LoVo (cell line): Measurements from ENCODE around the gene OTOGL.
"Not testable (repeated sequence)": the region's sequence is repeated elsewhere in the genome, so short reads cannot be mapped to it uniquely, and the experiment has no call there.

Experiments
- DNase-seq: peaks from one replicate; pipeline ENCODE4 v3.0.0-alpha.2; 2016; ENCODE audit warnings: low spot score

The OTOGL gene

DNA sequence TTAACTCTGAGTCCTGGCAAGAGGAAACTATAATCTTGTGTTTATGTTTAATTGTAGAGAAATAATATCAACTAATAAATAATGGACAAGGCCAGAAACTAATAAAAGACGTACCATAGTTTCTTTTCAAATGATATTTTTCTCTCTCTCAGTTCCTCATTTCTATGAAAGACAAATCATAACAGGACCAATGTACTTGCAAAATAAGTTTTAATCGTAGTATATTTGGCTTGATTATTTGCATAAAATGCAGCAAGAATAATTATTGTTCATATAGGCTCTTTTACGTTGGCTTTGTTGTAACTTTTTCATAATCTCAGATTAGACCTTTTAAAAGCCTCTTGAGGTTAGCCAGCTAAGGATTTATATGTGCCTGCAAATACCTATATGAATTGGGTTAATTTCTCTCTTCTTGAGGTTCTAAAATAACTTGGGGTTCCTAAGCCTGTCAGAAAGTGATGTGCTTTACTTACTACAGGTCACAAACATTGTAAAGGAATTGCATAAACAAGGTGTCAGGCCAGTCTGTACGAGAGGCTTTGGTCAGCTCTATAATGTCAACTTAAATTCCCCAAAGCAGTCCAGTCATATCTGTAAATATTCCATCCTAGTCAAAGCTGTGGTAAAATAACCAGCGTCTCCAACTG is 191.9 kb downstream of the OTOGL start:
- no peak for DNase-seq

DNA sequence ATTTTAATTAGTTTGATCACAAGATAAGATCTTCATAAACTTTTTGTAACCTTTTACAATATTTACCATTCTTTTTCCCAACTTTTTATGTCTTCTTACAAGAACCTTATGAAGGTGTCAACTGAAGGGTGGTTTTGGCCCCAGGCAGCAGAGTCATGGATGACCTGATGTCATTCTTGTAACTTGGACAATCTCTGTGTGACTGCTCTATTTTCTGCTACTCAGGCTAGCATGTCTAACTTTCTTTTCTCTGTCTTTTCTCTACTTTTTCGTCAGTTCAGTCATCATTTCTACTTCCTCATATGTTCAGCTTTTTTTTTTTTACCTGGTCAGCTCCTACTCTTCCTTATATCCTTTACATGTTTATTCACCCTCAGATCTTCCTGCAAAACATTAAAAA is 194.0 kb downstream of the OTOGL start:
- DNase-seq = no peak

DNA sequence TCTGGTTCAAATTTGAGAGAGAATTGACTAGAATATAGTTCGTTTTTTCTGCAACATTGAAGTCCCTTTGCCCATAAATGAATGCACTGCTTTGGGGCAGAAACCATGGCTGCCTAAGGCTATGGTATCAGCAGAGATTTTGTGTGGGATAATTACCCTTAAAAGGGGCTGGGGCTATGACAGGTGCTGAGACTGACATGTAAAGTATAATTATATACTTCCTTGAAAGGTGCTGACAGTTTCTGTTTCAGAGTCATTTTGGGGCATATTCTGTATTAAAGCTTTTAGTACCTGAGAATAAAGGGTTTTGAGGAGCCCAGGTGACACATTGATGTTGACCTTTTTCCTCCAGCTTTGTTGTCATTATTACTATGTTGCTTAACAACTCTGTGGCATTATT is 194.4 kb downstream of the OTOGL start:
- no peak for DNase-seq

DNA sequence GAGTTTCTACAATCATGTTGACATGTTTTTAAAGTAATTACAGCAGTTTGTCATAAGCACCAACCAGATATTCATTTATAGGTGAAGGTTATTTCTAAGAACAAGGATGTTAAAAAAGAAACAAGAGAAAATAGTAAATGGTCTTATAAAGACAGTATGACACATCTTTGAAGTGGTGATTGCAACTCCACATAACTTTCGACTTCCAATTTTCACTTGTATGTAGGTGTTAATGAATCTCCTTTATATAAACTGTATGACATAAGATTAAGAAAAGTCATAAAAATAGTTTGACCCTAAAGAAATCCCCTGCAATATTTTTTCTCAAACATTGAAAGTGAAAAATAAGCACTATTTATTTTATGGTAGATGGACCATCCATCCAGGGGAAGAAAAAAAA is 199.9 kb downstream of the OTOGL start:
- DNase-seq = no peak

DNA sequence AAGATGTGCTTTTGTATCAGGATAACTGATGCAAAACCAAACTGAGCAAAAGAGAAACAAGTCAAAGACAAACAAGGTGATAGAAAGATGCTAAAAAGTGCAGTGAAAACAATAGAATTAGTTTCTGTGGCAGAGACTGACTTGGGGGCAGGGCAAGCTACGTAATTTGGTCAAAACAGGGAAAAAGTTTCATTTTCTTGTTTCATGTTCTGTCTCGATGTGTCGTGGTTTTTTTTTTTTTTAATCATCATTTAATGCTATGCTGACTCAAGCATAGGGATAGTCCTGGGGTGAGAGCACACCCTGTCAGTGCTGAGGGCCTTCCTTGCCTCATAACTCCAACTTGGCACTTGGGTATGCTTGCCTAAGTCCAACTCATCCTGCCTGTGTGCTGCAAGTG is 200.6 kb downstream of the OTOGL start:
- no peak for DNase-seq

DNA sequence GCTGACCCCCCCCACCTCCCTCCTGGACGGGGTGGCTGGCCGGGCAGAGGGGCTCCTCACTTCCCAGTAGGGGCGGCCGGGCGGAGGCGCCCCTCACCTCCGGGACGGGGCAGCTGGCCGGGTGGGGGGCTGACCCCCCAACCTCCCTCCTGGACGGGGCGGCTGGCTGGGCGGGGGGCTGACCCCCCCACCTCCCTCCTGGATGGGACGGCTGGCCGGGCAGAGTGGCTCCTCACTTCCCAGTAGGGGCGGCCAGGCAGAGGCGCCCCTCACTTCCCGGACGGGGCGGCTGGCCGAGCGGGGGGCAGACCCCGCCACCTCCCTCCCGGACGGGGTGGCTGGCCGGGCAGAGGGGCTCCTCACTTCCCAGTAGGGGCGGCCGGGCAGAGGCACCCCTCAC is 208.1 kb downstream of the OTOGL start:
- DNase-seq = not testable (repeated sequence)

DNA sequence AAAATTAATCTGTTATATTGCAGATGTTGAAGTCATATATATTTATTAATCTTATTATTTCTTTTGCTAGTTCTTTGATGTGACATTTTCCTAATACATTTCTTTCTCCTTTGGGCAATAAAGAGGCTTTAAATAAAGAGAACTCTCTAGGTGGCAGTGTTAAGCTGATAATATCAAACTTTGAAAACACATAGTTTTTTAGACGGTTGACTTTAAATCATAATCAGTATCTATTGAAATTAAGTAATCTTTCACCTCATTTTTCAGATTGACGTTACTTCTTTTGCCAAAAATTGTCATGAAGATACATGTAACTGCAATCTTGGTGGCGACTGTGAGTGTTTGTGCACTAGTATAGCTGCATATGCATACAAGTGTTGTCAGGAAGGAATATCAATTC is 213.9 kb downstream of the OTOGL start:
- DNase-seq = no peak

DNA sequence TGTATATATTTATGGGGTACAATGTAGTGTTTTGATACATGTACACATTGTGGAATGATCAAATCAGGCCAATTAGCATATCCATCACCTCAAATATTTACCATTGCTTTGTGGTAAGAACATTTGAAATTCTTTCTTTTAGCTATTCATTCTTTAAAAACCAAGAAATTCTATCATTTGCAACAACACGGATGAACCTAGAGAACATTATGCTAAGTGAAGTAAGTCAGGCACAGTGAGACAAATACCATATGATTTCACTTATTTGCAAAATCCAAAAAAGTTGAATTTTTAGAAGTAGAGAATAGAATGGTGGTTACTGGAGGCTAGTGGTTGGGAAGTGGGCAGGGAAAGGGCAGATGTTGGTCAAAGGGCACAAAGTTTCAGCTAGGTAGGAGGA is 215.4 kb downstream of the OTOGL start:
- no peak for DNase-seq

DNA sequence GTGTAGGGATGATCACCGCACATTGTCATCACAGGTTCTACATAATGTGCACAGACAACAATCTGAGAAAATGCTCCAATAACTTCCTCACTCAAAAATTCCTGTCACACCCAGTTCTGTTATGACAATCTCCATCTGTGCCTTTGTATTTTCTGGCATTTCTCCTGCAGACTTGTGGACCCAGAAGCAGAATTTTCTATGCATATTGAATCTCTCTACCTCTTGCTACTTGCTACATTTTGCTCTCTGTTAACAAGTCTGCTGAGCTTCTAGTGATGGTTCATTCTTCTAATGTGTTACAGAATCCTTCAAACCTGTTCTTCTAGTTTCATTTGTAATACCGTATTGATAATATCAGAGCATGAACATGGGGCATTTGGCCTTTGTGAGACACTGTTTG is 216.9 kb downstream of the OTOGL start:
- DNase-seq = no peak

DNA sequence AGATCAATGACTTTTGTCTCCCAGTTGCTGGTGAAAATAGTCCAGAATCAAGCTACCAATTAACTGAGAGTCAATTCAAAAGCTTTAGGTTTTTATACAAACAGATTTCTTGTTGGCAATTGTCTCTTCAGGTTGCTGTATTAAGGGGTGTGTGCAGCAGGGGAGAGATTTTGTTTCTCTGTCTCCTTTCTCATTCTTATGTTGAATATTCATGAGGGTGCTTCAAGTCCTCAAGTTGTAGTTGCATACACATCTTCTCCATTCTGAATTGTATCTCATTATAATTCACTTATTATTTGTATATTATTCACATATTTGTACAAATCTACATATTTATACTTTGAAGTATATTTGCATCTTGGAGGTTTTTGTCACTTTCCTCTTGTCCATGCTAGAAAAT is 218.0 kb downstream of the OTOGL start:
- no peak for DNase-seq

DNA sequence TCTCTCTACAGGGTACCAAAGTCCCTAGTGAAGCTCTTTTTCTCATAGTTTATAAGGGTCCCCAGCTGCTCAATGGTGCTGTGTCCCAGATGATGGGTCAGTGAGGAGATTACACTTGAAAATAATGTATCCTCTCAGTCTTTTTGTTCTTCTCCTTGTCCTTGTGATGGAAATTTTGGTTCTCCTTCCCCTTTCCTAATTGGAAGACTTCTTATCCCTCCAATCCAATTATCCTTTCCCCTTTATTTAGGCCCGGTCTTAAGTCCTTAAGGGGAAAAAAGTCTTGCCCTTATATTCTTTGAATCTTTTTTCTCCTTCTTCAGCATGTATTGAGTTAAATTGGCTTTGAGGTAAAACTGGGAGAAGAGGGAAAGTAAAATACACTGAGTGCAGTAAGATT is 218.6 kb downstream of the OTOGL start:
- DNase-seq = no peak

DNA sequence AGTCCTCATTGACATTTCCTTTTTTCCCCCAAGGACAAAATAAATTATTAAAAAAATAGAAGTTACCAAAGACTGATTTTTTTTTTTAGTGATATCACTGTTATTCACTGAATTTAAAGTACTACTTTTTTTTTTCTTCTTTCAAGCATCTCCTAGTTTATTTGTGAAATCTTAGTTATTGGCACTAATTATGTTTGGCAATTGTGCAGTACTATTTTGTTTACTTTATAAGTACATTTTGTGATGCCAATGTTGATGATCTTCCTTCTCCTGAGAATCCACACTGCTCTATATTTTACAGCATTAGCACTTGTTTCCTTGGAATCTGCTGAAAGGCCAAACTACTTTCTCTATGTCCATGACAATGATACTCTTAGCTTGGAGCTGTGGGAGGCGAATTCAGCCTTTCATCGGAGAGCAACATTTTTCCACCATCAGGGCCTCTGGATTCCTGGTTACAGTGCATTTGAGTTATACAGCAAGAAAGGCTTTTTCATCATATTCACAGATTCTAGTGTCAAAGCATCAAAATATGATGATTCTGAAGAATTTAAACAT is 220.9 kb downstream of the OTOGL start:
- no peak for DNase-seq

DNA sequence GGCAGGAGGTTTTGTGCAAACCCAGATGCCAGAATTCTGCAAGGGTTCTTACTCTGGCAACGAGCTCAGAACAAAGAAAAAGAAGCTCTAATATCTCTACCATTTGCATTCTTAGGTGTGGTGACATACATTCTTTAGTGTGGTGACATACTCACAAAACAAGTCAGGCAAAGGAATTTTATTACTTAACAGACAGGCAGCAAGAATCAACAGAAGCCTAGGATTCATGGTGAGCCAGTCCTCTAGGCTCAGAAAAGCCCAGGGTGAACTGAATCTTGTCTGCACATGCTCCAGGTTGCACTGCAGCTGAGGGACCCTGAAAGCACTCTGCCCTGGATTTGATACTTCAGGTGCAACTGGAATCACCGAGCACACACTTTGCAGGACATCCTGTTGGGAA is 222.3 kb downstream of the OTOGL start:
- peak; percentile 10 for DNase-seq

DNA sequence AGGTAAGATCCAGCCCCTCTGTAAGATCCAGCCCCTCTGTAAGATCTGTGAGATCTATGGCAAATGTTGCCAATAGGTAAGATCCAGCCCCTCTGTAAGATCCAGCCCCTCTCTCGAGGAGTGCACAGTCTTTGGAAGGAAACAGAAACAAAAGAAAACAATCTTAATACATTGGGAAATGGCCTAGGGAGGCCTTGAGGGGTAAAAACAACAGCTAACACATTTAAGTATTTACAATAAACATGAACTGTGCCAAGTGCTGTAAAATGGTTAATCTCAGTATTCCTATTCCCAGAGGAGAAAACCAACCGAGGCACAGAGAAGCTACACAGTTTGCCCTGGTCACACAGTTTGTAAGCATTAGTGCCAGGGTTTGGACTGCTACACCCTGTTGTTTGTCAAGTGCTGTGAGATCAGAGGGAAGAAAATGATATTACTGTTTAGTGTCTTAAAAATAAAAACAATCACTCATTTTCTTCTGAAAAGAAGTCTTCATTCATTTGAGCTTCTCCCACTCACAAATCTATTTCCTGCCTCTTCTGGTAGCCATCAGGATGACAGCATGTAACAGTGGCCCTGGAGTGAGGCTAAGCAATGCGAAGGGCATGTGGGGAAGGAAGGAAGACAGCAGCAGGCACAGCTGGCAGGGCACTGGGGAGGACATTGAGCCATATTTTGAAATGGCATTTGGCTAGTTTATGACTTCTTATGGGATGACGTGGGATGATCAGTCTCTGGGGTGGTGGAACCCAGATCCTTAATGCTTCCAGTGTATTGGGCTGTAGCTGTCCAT is 226.0 kb downstream of the OTOGL start:
- no peak for DNase-seq

DNA sequence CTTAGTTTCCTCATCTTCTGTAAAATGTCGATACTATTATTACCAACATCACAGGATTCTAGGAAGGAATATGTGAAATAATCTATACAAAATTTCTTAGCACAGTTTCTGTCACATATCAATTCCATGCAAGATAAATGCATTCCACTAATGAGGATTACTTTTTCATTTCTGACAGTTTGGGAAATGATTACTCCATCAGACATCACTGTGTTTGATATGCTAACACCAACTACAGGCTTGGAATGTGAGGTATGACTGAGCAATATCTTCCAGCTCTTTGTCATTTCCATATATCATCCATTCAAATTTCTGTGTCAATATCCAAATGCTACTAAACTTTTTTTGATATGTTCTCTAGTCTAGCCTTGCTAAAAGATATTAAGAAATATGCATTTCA is 233.5 kb downstream of the OTOGL start:
- DNase-seq = no peak

DNA sequence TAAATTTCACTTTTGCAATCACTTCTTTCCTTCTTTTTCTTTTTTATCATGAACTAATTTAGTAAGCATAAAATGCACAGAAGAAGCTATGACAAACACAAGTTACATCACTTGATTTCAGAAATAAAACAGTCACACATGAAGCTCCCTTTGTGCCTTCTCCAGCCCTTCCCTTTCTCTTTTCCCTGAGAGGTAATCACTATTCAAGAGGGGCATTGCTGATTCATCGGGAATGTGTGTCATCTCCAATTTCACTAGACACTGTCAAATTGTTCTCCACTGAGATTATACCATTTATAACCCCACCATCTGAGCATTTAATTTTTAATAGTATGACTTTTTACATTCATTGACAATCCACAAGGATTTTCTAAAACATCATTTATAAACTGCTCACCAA is 253.1 kb downstream of the OTOGL start:
- no peak for DNase-seq

DNA sequence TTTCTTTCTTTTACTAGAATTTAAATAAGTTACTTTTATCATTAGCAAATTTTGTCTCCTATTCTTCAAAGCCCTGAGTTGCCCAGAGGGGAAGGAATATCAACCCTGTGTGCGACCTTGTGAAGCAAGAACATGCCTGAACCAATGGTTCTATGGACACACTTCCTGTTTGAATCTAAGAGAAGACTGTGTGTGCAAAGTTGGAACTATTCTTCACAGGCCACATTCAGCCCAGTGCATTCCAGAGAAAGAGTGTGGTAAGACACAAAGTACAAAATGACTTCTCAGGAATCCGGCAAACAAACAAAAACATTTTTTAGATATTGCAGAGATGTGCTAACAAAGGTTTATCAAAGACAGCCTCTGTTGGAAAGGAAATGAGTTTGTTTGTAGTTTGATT is 253.9 kb downstream of the OTOGL start:
- DNase-seq = no peak

DNA sequence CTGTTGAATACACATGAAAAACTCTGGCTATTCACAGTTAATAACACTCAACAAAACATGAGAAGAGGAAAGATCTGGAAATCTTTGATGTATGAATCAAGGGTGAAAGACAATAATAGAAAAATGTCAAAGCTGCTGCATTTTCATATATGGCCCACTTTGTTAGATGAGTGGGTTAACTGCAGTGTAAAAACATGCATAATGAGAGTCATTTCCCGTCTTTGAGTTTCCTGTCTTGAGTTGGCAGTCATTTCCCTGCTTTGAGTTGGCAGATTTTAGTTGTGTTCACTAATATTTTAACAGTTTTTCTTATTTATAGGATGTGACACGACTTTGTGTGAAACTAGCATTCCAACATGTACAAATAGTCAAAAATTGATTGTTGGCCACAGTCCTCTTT is 256.8 kb downstream of the OTOGL start:
- no peak for DNase-seq

DNA sequence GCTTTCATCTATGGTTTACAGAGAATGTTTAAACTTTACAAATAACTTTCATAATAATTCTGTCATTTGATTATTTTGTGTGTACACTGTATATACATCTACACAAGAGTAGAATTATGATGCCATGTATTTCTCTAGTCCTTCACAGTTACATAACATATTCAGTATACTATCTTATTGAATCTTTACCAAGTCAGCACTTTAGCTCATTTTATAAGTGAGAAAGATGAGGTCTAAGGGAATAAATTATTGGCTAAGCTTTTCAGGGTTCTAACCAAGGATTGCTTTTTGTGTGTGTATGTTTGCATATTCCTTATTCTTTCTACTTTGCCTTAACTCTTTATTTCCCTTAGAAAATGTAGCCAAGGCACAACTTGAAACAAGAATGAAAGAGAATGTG is 260.4 kb downstream of the OTOGL start:
- no peak for DNase-seq

DNA sequence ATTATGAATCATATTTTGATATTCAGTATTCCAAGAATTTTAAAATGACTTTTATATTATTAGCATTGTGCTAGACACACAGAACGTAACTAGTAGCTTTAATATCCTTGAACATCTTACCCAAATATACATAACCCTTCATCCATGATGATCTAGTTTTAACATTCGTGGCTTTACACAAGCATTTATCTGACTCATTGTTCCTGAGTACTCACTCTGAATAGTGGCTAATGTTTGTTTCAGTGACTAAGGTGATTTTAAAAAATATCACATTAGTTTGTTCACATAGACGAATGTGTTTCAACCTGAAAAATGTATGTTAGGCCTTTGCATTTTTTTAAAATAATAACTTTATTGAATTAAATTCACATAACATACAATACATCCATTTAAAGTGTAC is 264.7 kb downstream of the OTOGL start:
- DNase-seq = no peak

DNA sequence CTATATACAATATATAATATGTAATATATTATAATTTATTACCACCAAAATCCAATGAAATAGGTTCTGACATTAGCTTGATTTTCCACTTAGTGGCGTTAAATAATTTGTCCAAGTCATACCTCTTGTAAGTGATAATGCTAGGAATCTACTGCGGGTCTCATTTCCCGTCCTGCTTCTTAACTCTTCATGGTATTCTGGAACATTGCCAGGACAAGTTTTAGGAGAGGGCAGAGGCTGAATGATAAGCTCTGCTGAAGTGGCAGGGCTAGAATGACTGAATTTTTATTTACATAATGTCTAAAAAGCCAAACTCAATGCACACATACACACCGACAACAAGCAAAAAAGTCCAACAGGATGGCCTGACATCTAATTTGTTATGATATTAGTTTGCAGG is 274.3 kb downstream of the OTOGL start:
- no peak for DNase-seq

DNA sequence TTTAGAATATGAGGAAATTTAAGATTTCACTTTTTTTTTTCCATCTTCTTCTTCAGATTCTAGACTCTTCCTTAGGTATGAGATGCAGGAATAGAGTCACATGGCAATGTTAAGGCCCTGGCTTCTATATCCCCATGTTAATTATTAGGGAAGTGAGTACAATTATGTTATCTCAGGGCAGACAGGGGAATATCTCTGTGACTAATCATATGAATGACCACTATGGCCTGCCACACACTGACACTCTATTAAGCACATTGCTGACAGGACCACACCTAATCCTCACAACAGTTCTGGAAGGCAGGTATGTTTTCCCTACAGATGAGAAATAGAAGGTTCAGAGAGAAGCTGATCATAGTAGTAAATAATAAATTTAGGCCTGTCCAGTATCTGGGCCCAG is 275.3 kb downstream of the OTOGL start:
- no peak for DNase-seq

DNA sequence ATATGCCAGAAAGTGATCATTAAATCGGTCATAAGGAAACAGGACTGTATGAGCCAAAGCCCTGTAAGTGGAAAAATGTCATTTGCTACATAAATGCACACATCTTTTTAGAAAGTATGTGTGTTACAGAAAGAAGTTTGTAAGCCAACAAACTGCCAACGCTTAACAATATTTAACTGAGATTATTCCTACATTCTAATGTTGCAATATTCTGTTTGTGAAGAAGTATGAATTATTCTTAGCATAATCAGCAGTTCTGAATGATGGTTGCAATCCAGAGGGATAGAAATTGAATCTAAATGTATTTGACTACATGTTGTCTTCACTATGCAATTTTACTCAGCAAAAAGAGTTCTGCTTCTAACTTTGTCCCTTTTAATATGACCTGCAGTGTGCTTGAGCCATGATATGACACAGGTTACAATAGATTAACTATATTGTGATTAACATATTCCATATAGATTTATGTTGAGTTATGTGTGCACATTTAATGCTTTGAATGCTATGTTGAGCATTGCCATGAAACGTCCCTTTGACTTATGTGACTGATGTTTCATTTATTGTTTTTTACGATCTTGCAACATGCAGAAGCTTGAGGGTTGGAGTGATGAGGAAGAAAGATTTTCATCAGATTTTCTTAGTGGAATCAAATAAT is 277.9 kb downstream of the OTOGL start:
- no peak for DNase-seq
